Peyer's patch (tissue), 4 donors: ENCODE data around the gene NLK. TPM values are rescaled to one million over a fixed set of nuclear protein-coding genes. Genes with fewer than 3 reads are reported as not detected.
"Not testable (repeated sequence)": the region's sequence is repeated elsewhere in the genome, so short reads cannot be mapped to it uniquely, and the experiment has no call there.

Source experiments
- DNase-seq, 3 donors: peaks; one replicate each; pipeline ENCODE4 v3.0.0-alpha.2; 2017 to 2019
- H3K27ac ChIP-seq, 4 donors: fragments of 200-600 bp; sonication (generic); one replicate each; pipeline ENCODE4 v1.5.1; 2016 to 2019
- H3K27me3 ChIP-seq, 2 donors: fragments of 200-600 bp; sonication (generic); one replicate each; pipeline ENCODE4 v1.5.1; 2019
- H3K36me3 ChIP-seq, 3 donors: fragments of 200-600 bp; sonication (generic); one replicate each; pipeline ENCODE4 v1.5.1; 2016 to 2019
- H3K4me1 ChIP-seq, 4 donors: fragments of 200-600 bp; sonication (generic); one replicate each; pipeline ENCODE4 v1.5.1; 2016 to 2019
- H3K4me3 ChIP-seq, 4 donors: fragments of 200-600 bp; sonication (generic); 1 replicate in 3 of 4; 2 replicates in 1 of 4; pipeline ENCODE4 v1.5.1; 2016 to 2019; ENCODE audit warnings: mild to moderate bottlenecking in 1 of 4
- H3K9me3 ChIP-seq, 4 donors: fragments of 200-600 bp; sonication (generic); one replicate each; pipeline ENCODE4 v1.5.1; 2016 to 2019; ENCODE audit warnings: mild to moderate bottlenecking in 1 of 4
- CTCF ChIP-seq, 6 experiments: fragments of 450-650 bp in 4 of 6; fragments of 200-600 bp in 2 of 6; sonication (generic) in 1 of 6; IDR thresholded peaks; one replicate each; pipeline ENCODE4 v1.5.1; 2017 to 2019; ENCODE audit warnings: antibody characterized with exemption in 6 of 6, mild to moderate bottlenecking in 3 of 6, moderate library complexity in 1 of 6
- POLR2A ChIP-seq, 2 donors: fragments of 450-650 bp; IDR thresholded peaks; one replicate each; pipeline ENCODE4 v1.5.1; 2017; ENCODE audit warnings: antibody characterized with exemption in 2 of 2, mild to moderate bottlenecking in 2 of 2, moderate library complexity in 2 of 2
- total RNA-seq, 4 donors: library from RNA; depleted of rRNA; stranded (reverse); fragments of >200 nt; gene quantifications; one replicate each; pipeline ENCODE4 v1.1.0, GENCODE V29; 2016

NLK gene
- total RNA-seq, 4 donors from 2014 or later, result 20.5 to 45.4 (median 27.1) TPM

GRCh38 chr17:28074010-28074409 lies 31.5 kb downstream of the NLK start:
- Histone ChIP-seq H3K27ac (no peak overlapping the region), H3K27me3 (no peaks in the 10 kb centered on the region), H3K9me3 (no peaks in the 10 kb centered on the region), H3K36me3 (no peaks in the 10 kb centered on the region), H3K4me3 (no peak overlapping the region), H3K4me1 (no peaks in the 10 kb centered on the region)
- no peak for DNase-seq
- TF ChIP-seq CTCF (IDR thresholded peaks at IDR 0.05), result no peak
- no peak for TF ChIP-seq POLR2A (IDR thresholded peaks at IDR 0.05)

- Histone ChIP-seq H3K36me3 (no peaks in the 10 kb centered on the region), H3K4me3 (no peak overlapping the region), H3K27me3 (no peaks in the 10 kb centered on the region), H3K4me1 (peaks cover 0 to 6% (median 0%) of the 10 kb centered on the region in 4 donors), H3K27ac (no peak overlapping the region), H3K9me3 (no peaks in the 10 kb centered on the region)
- DNase-seq, result no peak
- TF ChIP-seq POLR2A (IDR thresholded peaks at IDR 0.05), result no peak
Observed at GRCh38 chr17:28076144-28076543, 33.7 kb downstream of the NLK start.

- H3K27ac ChIP-seq, H3K9me3 ChIP-seq, DNase-seq, H3K27me3 ChIP-seq, H3K36me3 ChIP-seq, H3K4me3 ChIP-seq: not testable (repeated sequence)
- H3K4me1 ChIP-seq, result peaks cover 0 to 14% (median 0%) of the 10 kb centered on the region in 4 donors
Observed at GRCh38 chr17:28077140-28077539, 34.7 kb downstream of the NLK start.

- no peak for DNase-seq
- Histone ChIP-seq H3K9me3 (no peaks in the 10 kb centered on the region), H3K36me3 (no peaks in the 10 kb centered on the region), H3K27ac (no peak overlapping the region), H3K4me1 (peaks cover 0 to 20% (median 0%) of the 10 kb centered on the region in 4 donors), H3K4me3 (no peak overlapping the region), H3K27me3 (no peaks in the 10 kb centered on the region)
- TF ChIP-seq POLR2A (IDR thresholded peaks at IDR 0.05) (no peak), CTCF (IDR thresholded peaks at IDR 0.05) (no peak)
Observed at GRCh38 chr17:28078341-28079229, 36.1 kb downstream of the NLK start.

- no peaks in the 10 kb centered on the region for H3K36me3 ChIP-seq
- DNase-seq, result no peak
- no peak overlapping the region for H3K4me3 ChIP-seq
- TF ChIP-seq CTCF (IDR thresholded peaks at IDR 0.05) (no peak), POLR2A (IDR thresholded peaks at IDR 0.05) (no peak)
- no peak overlapping the region for H3K27ac ChIP-seq
- no peaks in the 10 kb centered on the region for H3K27me3 ChIP-seq
- peaks cover 0 to 20% (median 0%) of the 10 kb centered on the region in 4 donors for H3K4me1 ChIP-seq
- H3K9me3 ChIP-seq, result no peaks in the 10 kb centered on the region
Observed at GRCh38 chr17:28081467-28081866, 39.0 kb downstream of the NLK start.

- no peak overlapping the region for H3K4me3 ChIP-seq
- H3K36me3 ChIP-seq, result no peaks in the 10 kb centered on the region
Observed at GRCh38 chr17:28085766-28086165, 43.3 kb downstream of the NLK start.

More at GRCh38 chr17:28085766-28086165, 43.3 kb downstream of the NLK start:
- DNase-seq, result no peak
- Histone ChIP-seq H3K27ac (no peak overlapping the region), H3K9me3 (no peaks in the 10 kb centered on the region), H3K27me3 (no peaks in the 10 kb centered on the region), H3K4me1 (peaks cover 0 to 18% (median 0%) of the 10 kb centered on the region in 4 donors)
- TF ChIP-seq POLR2A (IDR thresholded peaks at IDR 0.05), result no peak
- no peak for TF ChIP-seq CTCF (IDR thresholded peaks at IDR 0.05)
